Measurements from ENCODE around the gene LRP10.

LRP10 gene

GRCh38 chr14:22872033-22872832, 693 bp downstream of the LRP10 start:
- ATAC-seq (peak; percentile 25), DNase-seq (peak; percentile 79)
- Mint-ChIP-seq H3K4me3 (peak overlapping the region; percentile 90), H3K9me3 (no peaks in the 10 kb centered on the region), H3K36me3 (ENCODE audit: low read depth) (peaks cover 6% of the 10 kb centered on the region), H3K4me1 (peaks cover 29% of the 10 kb centered on the region), H3K27ac (peak overlapping the region; percentile 85), H3K27me3 (no peaks in the 10 kb centered on the region)

DNA sequence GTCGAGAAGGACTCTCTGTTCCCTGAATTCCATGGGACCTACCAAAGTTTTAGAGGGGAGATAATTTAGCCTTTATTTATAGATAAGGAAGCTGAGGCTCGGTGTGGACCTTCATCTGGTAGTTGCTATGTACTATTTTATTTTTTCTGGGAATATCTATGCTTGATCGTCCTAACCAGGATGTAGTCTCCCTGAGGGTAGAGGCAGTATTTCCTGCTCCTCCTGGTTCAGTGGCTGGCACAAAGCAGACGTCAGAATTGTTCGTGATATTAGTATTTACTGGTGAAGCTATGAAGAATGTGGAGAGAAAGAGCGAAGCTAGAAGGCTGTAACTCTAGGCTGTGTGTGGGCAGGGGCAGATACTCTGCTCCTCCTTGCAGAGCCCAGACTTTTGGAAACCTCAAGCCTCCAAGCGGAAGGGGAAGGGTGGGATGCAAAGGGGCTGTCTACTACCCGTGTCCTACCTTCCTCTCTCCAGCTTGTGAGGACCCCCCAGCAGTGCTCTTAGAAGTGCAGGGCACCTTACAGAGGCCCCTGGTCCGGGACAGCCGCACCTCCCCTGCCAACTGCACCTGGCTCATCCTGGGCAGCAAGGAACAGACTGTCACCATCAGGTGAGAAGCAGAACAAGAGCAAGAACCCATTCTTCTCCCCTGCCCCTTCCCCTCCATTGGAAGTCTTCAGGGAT, 1.4 kb downstream of the LRP10 start:
- no peak for DNase-seq
- Mint-ChIP-seq H3K27ac (peak overlapping the region; percentile 85), H3K4me3 (peak overlapping the region; percentile 90), H3K9me3 (no peaks in the 10 kb centered on the region), H3K4me1 (peaks cover 29% of the 10 kb centered on the region), H3K27me3 (no peaks in the 10 kb centered on the region), H3K36me3 (ENCODE audit: low read depth) (peaks cover 6% of the 10 kb centered on the region)
- ATAC-seq = no peak

- DNase-seq (no peak), ATAC-seq (no peak)
- no peaks in the 10 kb centered on the region for H3K27me3 Mint-ChIP-seq
- no peak overlapping the region for H3K4me3 Mint-ChIP-seq
- peaks cover 6% of the 10 kb centered on the region for H3K36me3 Mint-ChIP-seq (ENCODE audit: low read depth)
- H3K27ac Mint-ChIP-seq = no peak overlapping the region
- H3K9me3 Mint-ChIP-seq = no peaks in the 10 kb centered on the region
- peaks cover 24% of the 10 kb centered on the region for H3K4me1 Mint-ChIP-seq
Measured at GRCh38 chr14:22875003-22875747, 3.6 kb downstream of the LRP10 start.

DNA sequence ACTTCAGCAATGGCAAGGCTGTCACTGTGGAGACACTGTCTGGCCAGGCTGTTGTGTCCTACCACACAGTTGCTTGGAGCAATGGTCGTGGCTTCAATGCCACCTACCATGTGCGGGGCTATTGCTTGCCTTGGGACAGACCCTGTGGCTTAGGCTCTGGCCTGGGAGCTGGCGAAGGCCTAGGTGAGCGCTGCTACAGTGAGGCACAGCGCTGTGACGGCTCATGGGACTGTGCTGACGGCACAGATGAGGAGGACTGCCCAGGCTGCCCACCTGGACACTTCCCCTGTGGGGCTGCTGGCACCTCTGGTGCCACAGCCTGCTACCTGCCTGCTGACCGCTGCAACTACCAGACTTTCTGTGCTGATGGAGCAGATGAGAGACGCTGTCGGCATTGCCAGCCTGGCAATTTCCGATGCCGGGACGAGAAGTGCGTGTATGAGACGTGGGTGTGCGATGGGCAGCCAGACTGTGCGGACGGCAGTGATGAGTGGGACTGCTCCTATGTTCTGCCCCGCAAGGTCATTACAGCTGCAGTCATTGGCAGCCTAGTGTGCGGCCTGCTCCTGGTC, 4.3 kb downstream of the LRP10 start:
- Mint-ChIP-seq H3K9me3 (no peaks in the 10 kb centered on the region), H3K4me1 (peaks cover 18% of the 10 kb centered on the region), H3K36me3 (ENCODE audit: low read depth) (peaks cover 6% of the 10 kb centered on the region), H3K27me3 (no peaks in the 10 kb centered on the region), H3K27ac (no peak overlapping the region), H3K4me3 (no peak overlapping the region)
- ATAC-seq (no peak), DNase-seq (no peak)

DNA sequence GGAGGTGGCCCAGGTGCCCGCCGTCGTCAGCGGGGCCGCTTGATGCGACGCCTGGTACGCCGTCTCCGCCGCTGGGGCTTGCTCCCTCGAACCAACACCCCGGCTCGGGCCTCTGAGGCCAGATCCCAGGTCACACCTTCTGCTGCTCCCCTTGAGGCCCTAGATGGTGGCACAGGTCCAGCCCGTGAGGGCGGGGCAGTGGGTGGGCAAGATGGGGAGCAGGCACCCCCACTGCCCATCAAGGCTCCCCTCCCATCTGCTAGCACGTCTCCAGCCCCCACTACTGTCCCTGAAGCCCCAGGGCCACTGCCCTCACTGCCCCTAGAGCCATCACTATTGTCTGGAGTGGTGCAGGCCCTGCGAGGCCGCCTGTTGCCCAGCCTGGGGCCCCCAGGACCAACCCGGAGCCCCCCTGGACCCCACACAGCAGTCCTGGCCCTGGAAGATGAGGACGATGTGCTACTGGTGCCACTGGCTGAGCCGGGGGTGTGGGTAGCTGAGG, 5.5 kb downstream of the LRP10 start:
- Mint-ChIP-seq H3K4me1 (peaks cover 15% of the 10 kb centered on the region), H3K36me3 (ENCODE audit: low read depth) (peaks cover 6% of the 10 kb centered on the region), H3K27ac (no peak overlapping the region), H3K9me3 (no peaks in the 10 kb centered on the region), H3K4me3 (no peak overlapping the region), H3K27me3 (no peaks in the 10 kb centered on the region)
- DNase-seq = no peak
- ATAC-seq = no peak

- Mint-ChIP-seq H3K36me3 (ENCODE audit: low read depth) (peaks cover 5% of the 10 kb centered on the region), H3K4me1 (peaks cover 14% of the 10 kb centered on the region), H3K27me3 (no peaks in the 10 kb centered on the region), H3K27ac (no peak overlapping the region), H3K9me3 (no peaks in the 10 kb centered on the region), H3K4me3 (no peak overlapping the region)
- DNase-seq (no peak), ATAC-seq (no peak)
Measured at GRCh38 chr14:22878271-22879246, 7.0 kb downstream of the LRP10 start.

DNA sequence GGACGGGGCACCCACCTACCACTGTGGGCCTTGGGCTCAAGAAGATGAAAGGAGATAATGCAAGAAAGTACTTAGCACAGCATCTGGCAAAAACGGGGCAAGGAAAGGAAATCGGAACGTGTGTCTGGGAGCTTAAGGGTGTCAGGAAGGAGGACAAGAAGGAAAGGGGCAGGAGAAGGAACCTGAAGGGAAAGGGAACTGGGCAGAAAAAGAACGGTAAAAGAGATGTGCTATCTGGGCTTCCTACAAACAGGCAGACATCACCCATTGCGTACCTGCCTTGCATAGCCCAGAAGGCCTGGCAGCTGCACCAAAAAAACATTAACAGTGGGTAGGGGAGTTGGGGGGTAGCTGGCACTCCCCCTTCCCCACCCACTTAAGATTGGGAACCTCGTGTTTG, 10.5 kb downstream of the LRP10 start:
- H3K27ac Mint-ChIP-seq = no peak overlapping the region
- peaks cover 25% of the 10 kb centered on the region for H3K4me1 Mint-ChIP-seq
- no peak overlapping the region for H3K4me3 Mint-ChIP-seq
- no peak for ATAC-seq
- no peaks in the 10 kb centered on the region for H3K27me3 Mint-ChIP-seq
- peaks cover under 1% of the 10 kb centered on the region for H3K36me3 Mint-ChIP-seq (ENCODE audit: low read depth)
- no peaks in the 10 kb centered on the region for H3K9me3 Mint-ChIP-seq
- no peak for DNase-seq

GRCh38 chr14:22882529-22883172, 11.1 kb downstream of the LRP10 start:
- Mint-ChIP-seq H3K27me3 (no peaks in the 10 kb centered on the region), H3K36me3 (ENCODE audit: low read depth) (peaks cover 2% of the 10 kb centered on the region), H3K4me3 (no peak overlapping the region), H3K27ac (no peak overlapping the region), H3K9me3 (no peaks in the 10 kb centered on the region), H3K4me1 (peaks cover 31% of the 10 kb centered on the region)
- DNase-seq (peak; percentile 30), ATAC-seq (no peak)

- Mint-ChIP-seq H3K4me3 (no peak within 1 kb of the TSS), H3K36me3 (ENCODE audit: low read depth) (peaks cover 2% of the 10 kb centered on the region), H3K9me3 (no peaks in the 10 kb centered on the region), H3K27ac (no peak within 1 kb of the TSS), H3K4me1 (peaks cover 38% of the 10 kb centered on the region), H3K27me3 (no peaks in the 10 kb centered on the region)
- DNase-seq (no peak), ATAC-seq (no peak)
Measured at GRCh38 chr14:22883173-22883976, 11.8 kb downstream of the LRP10 start, which contains the start of gene REM2. Gene REM2, plus strand, starts transcription at chr14:22883222. Its CDS starts 66 bp downstream, at chr14:22883288.

DNA sequence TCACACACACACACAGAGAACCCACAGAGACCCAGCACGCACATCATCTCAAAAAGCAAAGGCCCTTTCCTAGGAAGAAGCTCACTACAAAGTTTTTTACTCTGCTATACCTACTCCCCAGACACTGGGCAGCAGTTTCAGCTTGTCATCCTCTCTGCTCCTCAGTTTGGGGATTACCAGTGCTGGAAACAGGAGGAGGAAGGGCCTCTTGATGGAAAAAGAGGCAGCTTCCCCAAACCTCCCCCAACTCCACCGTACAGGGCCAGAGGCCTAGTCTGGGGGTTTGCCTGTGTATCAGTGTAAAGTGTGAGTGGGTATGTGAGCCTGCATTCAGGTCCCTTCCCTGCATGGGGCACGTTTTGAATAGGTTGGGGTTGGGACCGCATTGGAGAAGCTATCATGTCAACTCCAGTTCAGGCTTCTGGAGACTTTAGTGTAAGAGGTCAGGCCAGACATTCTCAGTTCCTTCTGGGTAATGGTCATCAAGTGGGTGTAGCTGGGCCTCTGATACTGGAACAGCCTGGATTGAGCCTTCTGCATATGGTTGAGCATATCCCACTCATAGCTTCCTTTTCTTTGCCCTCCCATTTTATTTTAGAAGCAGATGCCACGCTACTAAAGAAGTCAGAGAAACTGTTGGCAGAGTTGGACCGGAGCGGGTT, 12.7 kb downstream of the LRP10 start:
- Mint-ChIP-seq H3K36me3 (ENCODE audit: low read depth) (peaks cover 2% of the 10 kb centered on the region), H3K27ac (no peak overlapping the region), H3K27me3 (no peaks in the 10 kb centered on the region), H3K9me3 (no peaks in the 10 kb centered on the region), H3K4me3 (no peak overlapping the region), H3K4me1 (peaks cover 42% of the 10 kb centered on the region)
- DNase-seq = no peak
- no peak for ATAC-seq

GRCh38 chr14:22884738-22885523, 13.4 kb downstream of the LRP10 start:
- Mint-ChIP-seq H3K36me3 (ENCODE audit: low read depth) (peaks cover 2% of the 10 kb centered on the region), H3K4me3 (no peak overlapping the region), H3K27me3 (no peaks in the 10 kb centered on the region), H3K4me1 (peaks cover 42% of the 10 kb centered on the region), H3K9me3 (no peaks in the 10 kb centered on the region), H3K27ac (no peak overlapping the region)
- ATAC-seq (no peak), DNase-seq (no peak)
